Choroid plexus epithelial cell (primary cell): Measurements from ENCODE around the gene USHBP1.

Source experiments
- DNase-seq: peaks from one replicate; pipeline ENCODE4 v3.0.0-alpha.2; 2010; ENCODE audit warnings: low read depth
- H3K4me3 ChIP-seq: 2 replicates; pipeline ENCODE4 v1.5.1; 2011; ENCODE audit warnings: low read depth, mild to moderate bottlenecking, control low read depth, low read length, moderate library complexity
- TF ChIP-seq, protein P1 (sequence below): conservative IDR thresholded peaks from 2 replicates; pipeline ENCODE4 v1.5.1; 2011; ENCODE audit warnings: low read depth, mild to moderate bottlenecking, control low read depth, inconsistent platforms, low read length, moderate library complexity

The USHBP1 gene

DNA sequence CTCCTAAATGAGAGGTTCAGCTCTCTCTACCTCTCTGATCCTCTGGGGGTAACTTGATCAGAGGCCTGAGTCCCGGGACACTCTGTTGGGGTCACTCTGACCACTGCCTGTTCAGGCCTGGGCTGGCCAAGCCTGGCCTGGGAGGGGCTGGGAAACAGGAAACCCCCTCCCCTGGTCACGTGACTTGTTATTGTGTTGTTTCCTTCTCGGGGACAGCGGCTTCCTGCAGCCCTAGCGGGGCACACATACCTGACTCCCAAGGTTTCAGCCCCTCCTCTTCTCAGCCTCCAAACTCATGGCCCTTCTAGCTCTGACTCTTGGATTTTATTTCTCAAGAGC is at the start of gene USHBP1:
TSS of gene USHBP1 (minus strand) at position 105 of the 339 bp plus-strand sequence. CDS start 446 bp downstream, outside the sequence.
- TF ChIP-seq, protein P1, sequence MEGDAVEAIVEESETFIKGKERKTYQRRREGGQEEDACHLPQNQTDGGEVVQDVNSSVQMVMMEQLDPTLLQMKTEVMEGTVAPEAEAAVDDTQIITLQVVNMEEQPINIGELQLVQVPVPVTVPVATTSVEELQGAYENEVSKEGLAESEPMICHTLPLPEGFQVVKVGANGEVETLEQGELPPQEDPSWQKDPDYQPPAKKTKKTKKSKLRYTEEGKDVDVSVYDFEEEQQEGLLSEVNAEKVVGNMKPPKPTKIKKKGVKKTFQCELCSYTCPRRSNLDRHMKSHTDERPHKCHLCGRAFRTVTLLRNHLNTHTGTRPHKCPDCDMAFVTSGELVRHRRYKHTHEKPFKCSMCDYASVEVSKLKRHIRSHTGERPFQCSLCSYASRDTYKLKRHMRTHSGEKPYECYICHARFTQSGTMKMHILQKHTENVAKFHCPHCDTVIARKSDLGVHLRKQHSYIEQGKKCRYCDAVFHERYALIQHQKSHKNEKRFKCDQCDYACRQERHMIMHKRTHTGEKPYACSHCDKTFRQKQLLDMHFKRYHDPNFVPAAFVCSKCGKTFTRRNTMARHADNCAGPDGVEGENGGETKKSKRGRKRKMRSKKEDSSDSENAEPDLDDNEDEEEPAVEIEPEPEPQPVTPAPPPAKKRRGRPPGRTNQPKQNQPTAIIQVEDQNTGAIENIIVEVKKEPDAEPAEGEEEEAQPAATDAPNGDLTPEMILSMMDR: no peak
- no peak within 1 kb of the TSS for H3K4me3 ChIP-seq
- DNase-seq: no peak

- H3K4me3 ChIP-seq: no peak overlapping the region
- TF ChIP-seq, protein P1: no peak
- DNase-seq: no peak
These were observed 49.6 kb upstream of the USHBP1 start for GRCh38 chr19:17314007-17314593.

GRCh38 chr19:17312189-17313113 is 47.9 kb upstream of the USHBP1 start:
- H3K4me3 ChIP-seq: peak overlapping the region; percentile 22
- TF ChIP-seq, protein P1: no peak
- no peak for DNase-seq

GRCh38 chr19:17311455-17312188 is 47.1 kb upstream of the USHBP1 start:
- TF ChIP-seq, protein P1: no peak
- peak overlapping the region; percentile 22 for H3K4me3 ChIP-seq
- DNase-seq: peak; percentile 87

DNA sequence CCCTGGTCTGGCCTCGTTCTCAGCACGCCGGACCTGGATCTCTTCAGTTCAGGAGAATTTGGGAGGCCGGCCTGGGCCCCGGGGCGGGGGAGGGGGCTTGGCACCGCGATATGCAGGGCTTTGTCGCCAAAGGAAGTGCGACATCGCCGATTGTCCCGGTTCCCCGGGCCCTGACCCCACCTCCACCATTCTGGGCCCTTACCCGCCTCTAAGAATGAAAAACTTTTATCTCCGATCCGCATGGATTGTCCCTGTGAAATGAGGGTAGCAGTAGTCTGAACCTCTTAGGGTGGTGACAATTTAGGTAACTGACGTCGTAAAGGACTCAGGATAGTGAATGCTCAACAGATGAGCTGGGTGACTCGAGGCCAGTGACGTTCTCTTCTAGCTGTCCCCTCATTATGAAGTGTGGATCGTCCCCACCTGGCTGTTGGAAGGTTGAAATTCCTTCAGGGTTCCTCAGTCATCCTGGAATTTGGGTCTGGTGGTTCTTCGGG is 45.5 kb upstream of the USHBP1 start:
- peak overlapping the region; percentile 73 for H3K4me3 ChIP-seq
- DNase-seq: no peak
- TF ChIP-seq, protein P1: no peak

- TF ChIP-seq, protein P1: no peak
- DNase-seq: peak; percentile 100
- H3K4me3 ChIP-seq: peak within 1 kb of the TSS; percentile 73
These were observed 44.8 kb upstream of the USHBP1 start, which contains the start of gene DDA1 for GRCh38 chr19:17309198-17309964. TSS of gene DDA1 (plus strand) at chr19:17309563. CDS start at chr19:17309655, 92 bp downstream.
